ENCODE results near the gene FAM168A. TPM values are rescaled to one million over a fixed set of nuclear protein-coding genes. Genes with fewer than 3 reads are reported as not detected.
"Not testable (repeated sequence)": the region's sequence is repeated elsewhere in the genome, so short reads cannot be mapped to it uniquely, and the experiment has no call there.

Gene FAM168A
- total and polyA plus RNA-seq, 3 donors from 2014 or later: 20.1 to 30.2 (median 29.8) TPM

- no peak overlapping the region for H3K4me3 ChIP-seq
- TF ChIP-seq POLR2A (IDR thresholded peaks at IDR 0.05) (no peak), CTCF (IDR thresholded peaks at IDR 0.05) (no peak)
- DNase-seq: no peak
- no peaks in the 10 kb centered on the region for H3K36me3 ChIP-seq (ENCODE audit: low read depth, missing control alignments)
- H3K27me3 ChIP-seq: no peaks in the 10 kb centered on the region
- intact Hi-C loops (cut with DNase I; ENCODE audit: low total_unique reads): no loop called here
- no peaks in the 10 kb centered on the region for H3K9me3 ChIP-seq
- H3K4me1 ChIP-seq: peaks cover 15% of the 10 kb centered on the region
- 65 to 81% methylated on average over 5 of the region's 5 CpGs for WGBS, 2 donors
- no peak overlapping the region for H3K27ac ChIP-seq
Observed at GRCh38 chr11:73439002-73439843, 158.7 kb downstream of the FAM168A start.

- WGBS, 2 donors: 96 to 99% methylated on average over 4 of the region's 4 CpGs
- intact Hi-C loops (cut with DNase I; ENCODE audit: low total_unique reads); H3K9me3 ChIP-seq; H3K4me3 ChIP-seq; H3K27me3 ChIP-seq; H3K36me3 ChIP-seq (ENCODE audit: low read depth, missing control alignments); H3K27ac ChIP-seq; DNase-seq: not testable (repeated sequence)
- H3K4me1 ChIP-seq: peaks cover 15% of the 10 kb centered on the region
Observed at GRCh38 chr11:73436859-73437258, 161.1 kb downstream of the FAM168A start.

DNA sequence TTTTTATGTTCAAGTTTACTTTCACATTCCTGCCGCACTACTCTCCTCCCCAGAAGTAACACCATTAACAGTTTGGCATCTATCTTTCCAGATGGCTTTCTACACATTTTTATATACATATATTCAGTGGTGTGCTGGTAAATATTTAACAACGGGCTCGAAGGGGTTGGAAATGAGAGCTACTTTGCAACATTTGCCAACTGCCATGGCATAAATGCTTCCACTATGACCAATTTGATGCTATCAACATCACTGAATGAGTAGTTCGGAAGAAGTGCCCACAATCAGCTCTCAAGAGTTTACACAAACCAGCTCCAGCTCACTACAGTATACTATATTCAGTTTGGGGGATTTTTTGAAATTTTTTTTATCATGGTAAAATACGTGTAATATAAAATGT is 166.5 kb downstream of the FAM168A start:
- H3K9me3 ChIP-seq: no peaks in the 10 kb centered on the region
- no peak overlapping the region for H3K27ac ChIP-seq
- WGBS, 2 donors: 91 to 98% methylated on average over 5 of the region's 5 CpGs
- peaks cover 4% of the 10 kb centered on the region for H3K4me1 ChIP-seq
- no peaks in the 10 kb centered on the region for H3K36me3 ChIP-seq (ENCODE audit: low read depth, missing control alignments)
- DNase-seq: no peak
- TF ChIP-seq CTCF (IDR thresholded peaks at IDR 0.05) (no peak), POLR2A (IDR thresholded peaks at IDR 0.05) (no peak)
- intact Hi-C loops (cut with DNase I; ENCODE audit: low total_unique reads): no loop called here
- no peaks in the 10 kb centered on the region for H3K27me3 ChIP-seq
- H3K4me3 ChIP-seq: no peak overlapping the region

DNA sequence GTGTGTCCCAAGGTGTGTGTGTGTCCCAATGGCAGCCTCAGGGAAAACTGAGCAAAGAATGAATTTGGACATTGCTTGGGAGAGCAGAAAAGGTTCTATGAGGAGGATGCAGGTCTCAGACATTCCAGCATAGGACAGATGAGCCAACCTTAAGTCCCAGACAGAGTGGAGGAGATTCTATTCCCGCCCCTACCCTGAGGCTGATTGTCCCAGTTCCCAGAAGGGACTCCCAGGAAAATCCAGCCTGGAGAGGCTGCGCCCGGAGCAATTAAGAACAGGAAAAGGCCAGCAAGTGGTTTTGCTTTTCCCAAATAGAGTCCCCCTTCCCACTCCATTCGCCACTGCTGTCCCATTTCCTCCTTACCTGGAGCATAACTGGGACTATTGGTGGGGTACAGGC is 167.6 kb downstream of the FAM168A start:
- intact Hi-C loops (cut with DNase I; ENCODE audit: low total_unique reads): no loop called here

More for the DNA sequence above, 167.6 kb downstream of the FAM168A start:
- no peaks in the 10 kb centered on the region for H3K4me1 ChIP-seq
- DNase-seq: no peak
- no peaks in the 10 kb centered on the region for H3K9me3 ChIP-seq
- no peak overlapping the region for H3K27ac ChIP-seq
- TF ChIP-seq CTCF (IDR thresholded peaks at IDR 0.05) (no peak), POLR2A (IDR thresholded peaks at IDR 0.05) (no peak)
- 85 to 95% methylated on average over 4 of the region's 4 CpGs for WGBS, 2 donors
- H3K36me3 ChIP-seq (ENCODE audit: low read depth, missing control alignments): no peaks in the 10 kb centered on the region
- H3K4me3 ChIP-seq: no peak overlapping the region
- no peaks in the 10 kb centered on the region for H3K27me3 ChIP-seq
